SK-N-SH (cell line): ENCODE measurements around the gene CNPY4. TPM values are rescaled to one million over a fixed set of nuclear protein-coding genes. Genes with fewer than 3 reads are reported as not detected.

Experiments used
- CTCF ChIA-PET: fragments of 300-600, 350-600 bp; formaldehyde crosslinking; extraction: SDS; loops from one replicate; lab custom pipeline; 2021; lab: Yijun Ruan, JAX
- POLR2A ChIA-PET: fragments of 350-600 bp; sonication (Branson Sonifier 250); formaldehyde crosslinking; extraction: SDS; loops from one replicate; lab custom pipeline; 2020; ENCODE audit warnings: antibody characterized with exemption, inconsistent platforms; lab: Yijun Ruan, JAX
- DNase-seq: peaks from one replicate; pipeline ENCODE4 v3.0.0; 2012
- H2AFZ ChIP-seq: fragments of 200-600 bp; sonication (generic); 2 replicates; pipeline ENCODE4 v1.8.1; 2016; ENCODE audit warnings: antibody characterized with exemption, mild to moderate bottlenecking, low read depth
- H3F3A ChIP-seq: fragments of 200-600 bp; sonication (generic); replicated peaks from 2 replicates; pipeline ENCODE3; 2016; ENCODE audit warnings: antibody characterized with exemption, mild to moderate bottlenecking; ENCODE audit not compliant: insufficient read depth
- H3K27ac ChIP-seq, 2 experiments: fragments of 200-500 bp in 1 of 2; fragments of 200-600 bp in 1 of 2; sonication (Bioruptor generic) in 1 of 2; sonication (generic), shearing (Covaris generic) in 1 of 2; 2 replicates each; pipeline versions ENCODE4 v1.5.1 to v1.6.1; 2014 to 2016; ENCODE audit warnings: low read depth in 2 of 2, inconsistent platforms in 1 of 2, low read length in 1 of 2, mild to moderate bottlenecking in 1 of 2, mixed read lengths in 1 of 2
- H3K27me3 ChIP-seq: fragments of 200-600 bp; sonication (generic), shearing (Covaris generic); 2 replicates; pipeline ENCODE4 v1.6.1; 2016; ENCODE audit warnings: mixed run types; ENCODE audit not compliant: insufficient read depth
- H3K36me3 ChIP-seq, 2 experiments: fragments of 200-500 bp in 1 of 2; fragments of 200-600 bp in 1 of 2; sonication (Bioruptor generic) in 1 of 2; sonication (generic) in 1 of 2; replicated peaks in 1 of 2; 2 replicates each; pipeline versions ENCODE3 to v1.5.1; 2014 to 2016; ENCODE audit warnings: low read length in 1 of 2, mild to moderate bottlenecking in 1 of 2; ENCODE audit not compliant: insufficient read depth in 2 of 2, control insufficient read depth in 1 of 2
- H3K4me1 ChIP-seq, 2 experiments: fragments of 200-500 bp in 1 of 2; fragments of 200-600 bp in 1 of 2; sonication (Bioruptor generic) in 1 of 2; sonication (generic), shearing (Covaris generic) in 1 of 2; 2 replicates each; pipeline versions ENCODE4 v1.5.1 to v1.6.1; 2014 to 2016; ENCODE audit warnings: low read depth in 1 of 2, low read length in 1 of 2, mixed run types in 1 of 2; ENCODE audit not compliant: insufficient read depth in 2 of 2, control insufficient read depth in 1 of 2
- H3K4me2 ChIP-seq: fragments of 200-600 bp; sonication (generic), shearing (Covaris generic); 2 replicates; pipeline ENCODE4 v1.6.1; 2017; ENCODE audit warnings: mixed run types
- H3K4me3 ChIP-seq, 2 experiments: fragments of 200-500 bp in 1 of 2; fragments of 200-600 bp in 1 of 2; sonication (Bioruptor generic) in 1 of 2; sonication (generic), shearing (Covaris generic) in 1 of 2; 2 replicates each; pipeline versions ENCODE4 v1.5.1 to v1.8.1; 2014 to 2016; ENCODE audit warnings: low read depth in 2 of 2, inconsistent platforms in 1 of 2, low read length in 1 of 2, mild to moderate bottlenecking in 1 of 2, mixed read lengths in 1 of 2, moderate library complexity in 1 of 2
- H3K79me2 ChIP-seq: fragments of 200-600 bp; sonication (generic); 2 replicates; pipeline ENCODE4 v1.8.1; 2017; ENCODE audit warnings: mild to moderate bottlenecking; ENCODE audit not compliant: insufficient read depth
- H3K9ac ChIP-seq: fragments of 200-600 bp; sonication (generic); 2 replicates; pipeline ENCODE4 v1.6.1; 2017; ENCODE audit warnings: mixed run types
- H3K9me2 ChIP-seq: fragments of 200-600 bp; sonication (generic); 2 replicates; pipeline ENCODE4 v1.6.1; 2017; ENCODE audit warnings: mixed run types
- H3K9me3 ChIP-seq: fragments of 200-600 bp; sonication (generic); 2 replicates; pipeline ENCODE4 v1.6.1; 2017; ENCODE audit warnings: mixed run types, mild to moderate bottlenecking, moderate library complexity
- H4K20me1 ChIP-seq: fragments of 200-600 bp; sonication (generic); 2 replicates; pipeline ENCODE4 v1.6.1; 2017; ENCODE audit warnings: mild to moderate bottlenecking, mixed run types; ENCODE audit not compliant: insufficient read depth
- EZH2phosphoT487 ChIP-seq: fragments of 200-600 bp; sonication (generic); IDR thresholded peaks from 2 replicates; pipeline ENCODE4 v1.6.1; 2017; ENCODE audit warnings: low read depth, mixed run types, mild to moderate bottlenecking, antibody characterized with exemption, moderate library complexity, borderline replicate concordance
- FOSL2 ChIP-seq: IDR thresholded peaks from 2 replicates; pipeline ENCODE4 v1.4.0; 2012; ENCODE audit warnings: low read depth, mild to moderate bottlenecking, moderate library complexity, borderline replicate concordance
- JUND ChIP-seq: IDR thresholded peaks from 2 replicates; pipeline ENCODE4 v1.4.0; 2012
- POLR2AphosphoS5 ChIP-seq: IDR thresholded peaks from 2 replicates; pipeline ENCODE4 v1.6.1; 2012; ENCODE audit warnings: low read depth, low read length
- RAD21 ChIP-seq: IDR thresholded peaks from 2 replicates; pipeline ENCODE4 v1.6.1; 2012; ENCODE audit warnings: mild to moderate bottlenecking, low read length
- RFX5 ChIP-seq: IDR thresholded peaks from 2 replicates; pipeline ENCODE4 v1.6.1; 2012; ENCODE audit warnings: mild to moderate bottlenecking, improper control_type of control experiment, low read length
- TCF12 ChIP-seq: IDR thresholded peaks from 2 replicates; pipeline ENCODE4 v1.4.0; 2012
- TEAD4 ChIP-seq: IDR thresholded peaks from 2 replicates; pipeline ENCODE4 v1.4.0; 2012; ENCODE audit warnings: mild to moderate bottlenecking, borderline replicate concordance; ENCODE audit not compliant: insufficient read depth
- WGBS: methylation state at CpG from one replicate; pipeline ENCODE4 v1.1.6; 2017; ENCODE audit warnings: low lambda C conversion rate; 5-methylcytosine and 5-hydroxymethylcytosine counted together
- polyA plus RNA-seq, 3 experiments: library from polyadenylated mRNA; depleted of rRNA; stranded (reverse); fragments of >200 nt; gene quantifications; 2 replicates each; pipeline ENCODE4 v1.2.3, GENCODE V29; 2012
- TF ChIP-seq, protein P1 (sequence below): IDR thresholded peaks from 2 replicates; pipeline ENCODE4; 2012
- TF ChIP-seq, protein P2 (sequence below): IDR thresholded peaks from 2 replicates; pipeline ENCODE4 v1.4.0; 2012; ENCODE audit warnings: low read depth, borderline replicate concordance
- TF ChIP-seq, protein P3 (sequence below): IDR thresholded peaks from 2 replicates; pipeline ENCODE4 v1.4.0; 2012; ENCODE audit warnings: low read depth, borderline replicate concordance
- TF ChIP-seq, protein P4 (sequence below): IDR thresholded peaks from 2 replicates; pipeline ENCODE4 v1.4.0; 2012; ENCODE audit warnings: low read depth
- TF ChIP-seq, protein P5 (sequence below): IDR thresholded peaks from 2 replicates; pipeline ENCODE4 v1.6.1; 2012; ENCODE audit warnings: mild to moderate bottlenecking, low read depth, low read length, moderate library complexity

CNPY4 gene
- polyA plus RNA-seq, 1 of the 3 experiments (the other 2 are of a cell fraction): 52.0 TPM

DNA sequence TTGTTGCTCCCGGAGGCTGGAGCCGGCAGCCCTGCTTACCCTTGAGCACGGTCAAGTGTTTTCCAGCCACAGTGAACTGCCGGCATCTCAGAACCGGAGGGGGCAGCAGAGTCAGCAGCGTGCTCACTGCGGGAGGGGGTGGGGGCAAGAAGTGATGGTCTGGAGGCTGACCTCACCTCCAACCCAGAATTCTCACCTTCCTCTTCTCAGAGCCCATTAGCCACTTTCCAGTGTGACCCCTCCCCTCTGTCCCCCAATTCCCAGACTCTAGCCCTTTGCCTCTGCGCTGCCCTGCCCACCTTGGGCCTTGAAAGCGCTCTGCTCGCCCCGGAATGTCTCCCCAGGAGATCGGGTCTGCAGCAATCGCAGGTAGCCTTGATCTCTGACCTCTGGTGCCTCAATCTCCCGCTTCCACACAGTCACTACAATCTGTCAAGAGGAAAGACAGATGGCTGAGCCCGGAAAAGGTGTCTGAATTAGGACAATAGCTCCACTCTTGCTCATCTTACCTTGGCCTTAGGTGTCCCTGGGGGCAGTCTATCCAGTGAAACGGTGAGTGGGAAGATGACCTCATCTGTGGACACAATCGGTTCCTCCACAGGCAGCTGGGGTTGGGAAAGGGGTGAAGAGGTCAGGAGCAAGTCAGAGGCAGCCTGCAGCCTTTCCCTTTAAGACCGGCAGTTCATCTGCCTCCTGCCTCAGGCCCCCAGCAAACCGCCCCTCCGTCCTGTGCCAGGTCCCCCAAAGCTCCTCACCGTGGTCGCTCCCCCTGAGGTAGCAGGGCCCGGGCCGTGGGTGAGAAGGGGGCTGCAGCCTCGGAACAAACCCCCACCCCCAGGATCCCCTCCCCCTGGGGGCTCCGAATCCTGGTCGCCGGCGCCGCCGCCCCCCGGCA lies 38.1 kb downstream of the CNPY4 start (continued):
- no peak for TF ChIP-seq TCF12
- TF ChIP-seq, protein P1, sequence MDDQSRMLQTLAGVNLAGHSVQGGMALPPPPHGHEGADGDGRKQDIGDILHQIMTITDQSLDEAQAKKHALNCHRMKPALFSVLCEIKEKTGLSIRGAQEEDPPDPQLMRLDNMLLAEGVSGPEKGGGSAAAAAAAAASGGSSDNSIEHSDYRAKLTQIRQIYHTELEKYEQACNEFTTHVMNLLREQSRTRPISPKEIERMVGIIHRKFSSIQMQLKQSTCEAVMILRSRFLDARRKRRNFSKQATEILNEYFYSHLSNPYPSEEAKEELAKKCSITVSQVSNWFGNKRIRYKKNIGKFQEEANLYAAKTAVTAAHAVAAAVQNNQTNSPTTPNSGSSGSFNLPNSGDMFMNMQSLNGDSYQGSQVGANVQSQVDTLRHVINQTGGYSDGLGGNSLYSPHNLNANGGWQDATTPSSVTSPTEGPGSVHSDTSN: peak; percentile 20; the same call in 1 of the 2 replicates
- no peak for TF ChIP-seq EZH2phosphoT487
- peak; percentile 8; the same call in 1 of the 2 replicates for TF ChIP-seq FOSL2
- TF ChIP-seq, protein P2, sequence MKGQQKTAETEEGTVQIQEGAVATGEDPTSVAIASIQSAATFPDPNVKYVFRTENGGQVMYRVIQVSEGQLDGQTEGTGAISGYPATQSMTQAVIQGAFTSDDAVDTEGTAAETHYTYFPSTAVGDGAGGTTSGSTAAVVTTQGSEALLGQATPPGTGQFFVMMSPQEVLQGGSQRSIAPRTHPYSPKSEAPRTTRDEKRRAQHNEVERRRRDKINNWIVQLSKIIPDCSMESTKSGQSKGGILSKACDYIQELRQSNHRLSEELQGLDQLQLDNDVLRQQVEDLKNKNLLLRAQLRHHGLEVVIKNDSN: no peak
- no peak for TF ChIP-seq JUND
- TF ChIP-seq, protein P3, sequence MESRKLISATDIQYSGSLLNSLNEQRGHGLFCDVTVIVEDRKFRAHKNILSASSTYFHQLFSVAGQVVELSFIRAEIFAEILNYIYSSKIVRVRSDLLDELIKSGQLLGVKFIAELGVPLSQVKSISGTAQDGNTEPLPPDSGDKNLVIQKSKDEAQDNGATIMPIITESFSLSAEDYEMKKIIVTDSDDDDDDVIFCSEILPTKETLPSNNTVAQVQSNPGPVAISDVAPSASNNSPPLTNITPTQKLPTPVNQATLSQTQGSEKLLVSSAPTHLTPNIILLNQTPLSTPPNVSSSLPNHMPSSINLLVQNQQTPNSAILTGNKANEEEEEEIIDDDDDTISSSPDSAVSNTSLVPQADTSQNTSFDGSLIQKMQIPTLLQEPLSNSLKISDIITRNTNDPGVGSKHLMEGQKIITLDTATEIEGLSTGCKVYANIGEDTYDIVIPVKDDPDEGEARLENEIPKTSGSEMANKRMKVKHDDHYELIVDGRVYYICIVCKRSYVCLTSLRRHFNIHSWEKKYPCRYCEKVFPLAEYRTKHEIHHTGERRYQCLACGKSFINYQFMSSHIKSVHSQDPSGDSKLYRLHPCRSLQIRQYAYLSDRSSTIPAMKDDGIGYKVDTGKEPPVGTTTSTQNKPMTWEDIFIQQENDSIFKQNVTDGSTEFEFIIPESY: no peak
- no peak for TF ChIP-seq RAD21

DNA sequence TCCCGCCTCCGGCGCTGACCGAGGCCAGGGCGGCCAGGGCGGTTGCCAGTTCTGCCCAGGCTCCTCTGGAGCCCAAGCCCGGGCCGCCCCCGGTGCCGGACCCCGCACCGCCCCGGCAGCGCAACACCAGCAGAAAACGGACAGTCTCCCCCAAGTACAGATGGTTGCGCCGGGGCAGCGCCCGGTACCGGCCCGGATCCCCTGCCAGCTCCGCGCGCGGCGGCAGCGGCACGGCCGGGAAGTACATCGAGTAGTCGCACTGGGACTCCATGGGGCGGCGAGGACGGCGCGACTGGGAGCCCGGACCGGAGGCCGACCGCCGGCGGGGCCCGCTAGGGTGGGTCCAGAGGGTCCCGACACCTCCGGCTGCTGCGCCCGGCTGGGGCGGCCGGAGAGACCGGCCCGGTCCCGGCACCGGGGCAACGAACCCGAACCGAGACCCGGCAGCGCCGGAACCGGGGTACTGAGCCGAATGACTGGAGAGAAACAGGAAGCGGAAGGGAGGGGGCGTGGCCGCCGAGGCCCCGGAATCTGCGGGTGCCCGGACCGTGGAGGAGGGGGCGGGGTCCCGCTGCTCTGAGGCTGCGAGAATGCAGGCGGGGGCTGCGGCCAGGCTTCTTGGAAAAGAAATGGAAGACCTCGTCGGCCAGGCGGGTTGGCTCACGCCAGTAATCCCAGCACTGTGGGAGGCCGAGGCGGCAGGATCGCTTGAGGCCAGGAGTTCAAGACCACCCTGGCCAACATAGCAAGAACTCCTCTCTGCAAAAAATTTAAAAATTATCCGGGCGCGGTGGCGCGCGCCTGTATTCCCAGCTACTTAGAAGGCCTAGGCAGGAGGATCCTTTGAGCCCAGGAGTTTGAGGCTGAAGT lies 39.0 kb downstream of the CNPY4 start, which contains the start of gene TRAPPC14:
Gene TRAPPC14, minus strand, starts transcription at position 495 of the 870 bp plus-strand sequence. Its CDS starts 224 bp downstream, at position 271.
- H3F3A ChIP-seq: peaks cover 8% of the 10 kb centered on the region
- peak within 1 kb of the TSS; percentile 85 for H3K9ac ChIP-seq
- H3K9me3 ChIP-seq: no peaks in the 10 kb centered on the region
- peak; percentile 100 for DNase-seq
- peak within 1 kb of the TSS; percentile 100 for H3K4me2 ChIP-seq
- H3K79me2 ChIP-seq: peaks cover 40% of the 10 kb centered on the region
- H3K27ac ChIP-seq: peak within 1 kb of the TSS; percentile 36 to 62
- peaks cover 23 to 35% of the 10 kb centered on the region in 2 experiments for H3K36me3 ChIP-seq
- peaks cover 11 to 19% of the 10 kb centered on the region in 2 experiments; a peak in 2 of 4 replicates for H3K4me1 ChIP-seq
- peak within 1 kb of the TSS; percentile 87 to 93 for H3K4me3 ChIP-seq
- WGBS: 3% methylated on average over 61 of the region's 87 CpGs
- peaks cover 20% of the 10 kb centered on the region for H4K20me1 ChIP-seq
- ChIA-PET CTCF (interaction anchor here (0.7 to 3.9 kb wide), 8 partner anchors 8 to 110 kb away, joined by 3 to 33 read pairs (median 6); partner anchors contain the start of genes GPC2, LAMTOR4 and STAG3), POLR2A (interaction anchor here (0.6 to 4.3 kb wide), 3 partner anchors 10 to 18 kb away, joined by 4 to 25 read pairs (median 8); partner anchors contain the start of genes GAL3ST4, GPC2, LAMTOR4 and STAG3)
- H2AFZ ChIP-seq: peak within 1 kb of the TSS; percentile 83
- H3K27me3 ChIP-seq: no peaks in the 10 kb centered on the region
- H3K9me2 ChIP-seq: no peaks in the 10 kb centered on the region
- TF ChIP-seq, protein P4, sequence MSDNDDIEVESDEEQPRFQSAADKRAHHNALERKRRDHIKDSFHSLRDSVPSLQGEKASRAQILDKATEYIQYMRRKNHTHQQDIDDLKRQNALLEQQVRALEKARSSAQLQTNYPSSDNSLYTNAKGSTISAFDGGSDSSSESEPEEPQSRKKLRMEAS: peak; percentile 62; the same call in 1 of the 2 replicates
- TF ChIP-seq, protein P5, sequence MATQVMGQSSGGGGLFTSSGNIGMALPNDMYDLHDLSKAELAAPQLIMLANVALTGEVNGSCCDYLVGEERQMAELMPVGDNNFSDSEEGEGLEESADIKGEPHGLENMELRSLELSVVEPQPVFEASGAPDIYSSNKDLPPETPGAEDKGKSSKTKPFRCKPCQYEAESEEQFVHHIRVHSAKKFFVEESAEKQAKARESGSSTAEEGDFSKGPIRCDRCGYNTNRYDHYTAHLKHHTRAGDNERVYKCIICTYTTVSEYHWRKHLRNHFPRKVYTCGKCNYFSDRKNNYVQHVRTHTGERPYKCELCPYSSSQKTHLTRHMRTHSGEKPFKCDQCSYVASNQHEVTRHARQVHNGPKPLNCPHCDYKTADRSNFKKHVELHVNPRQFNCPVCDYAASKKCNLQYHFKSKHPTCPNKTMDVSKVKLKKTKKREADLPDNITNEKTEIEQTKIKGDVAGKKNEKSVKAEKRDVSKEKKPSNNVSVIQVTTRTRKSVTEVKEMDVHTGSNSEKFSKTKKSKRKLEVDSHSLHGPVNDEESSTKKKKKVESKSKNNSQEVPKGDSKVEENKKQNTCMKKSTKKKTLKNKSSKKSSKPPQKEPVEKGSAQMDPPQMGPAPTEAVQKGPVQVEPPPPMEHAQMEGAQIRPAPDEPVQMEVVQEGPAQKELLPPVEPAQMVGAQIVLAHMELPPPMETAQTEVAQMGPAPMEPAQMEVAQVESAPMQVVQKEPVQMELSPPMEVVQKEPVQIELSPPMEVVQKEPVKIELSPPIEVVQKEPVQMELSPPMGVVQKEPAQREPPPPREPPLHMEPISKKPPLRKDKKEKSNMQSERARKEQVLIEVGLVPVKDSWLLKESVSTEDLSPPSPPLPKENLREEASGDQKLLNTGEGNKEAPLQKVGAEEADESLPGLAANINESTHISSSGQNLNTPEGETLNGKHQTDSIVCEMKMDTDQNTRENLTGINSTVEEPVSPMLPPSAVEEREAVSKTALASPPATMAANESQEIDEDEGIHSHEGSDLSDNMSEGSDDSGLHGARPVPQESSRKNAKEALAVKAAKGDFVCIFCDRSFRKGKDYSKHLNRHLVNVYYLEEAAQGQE: no peak
- TF ChIP-seq, protein P1: 0 out of 2 replicates have a peak, but pooled peaks have one; percentile 23
- peak; percentile 59; the same call in 1 of the 2 replicates for TF ChIP-seq TEAD4
- TF ChIP-seq, protein P3: no peak
- TF ChIP-seq POLR2AphosphoS5: peak; percentile 96
- TF ChIP-seq TCF12: peak; percentile 29; the same call in 1 of the 2 replicates
- no peak for TF ChIP-seq RFX5
